Parathyroid adenoma (tissue), 2 donors: ENCODE data around the gene NLGN1.

Experiments
- H2AFZ ChIP-seq: fragments of 300-600 bp; sonication (generic); one replicate; pipeline ENCODE4 v1.7.0; 2017; ENCODE audit warnings: antibody characterized with exemption, mild to moderate bottlenecking
- H3K27ac ChIP-seq: fragments of 300-600 bp; sonication (generic); one replicate; pipeline ENCODE4 v1.7.0; 2017
- H3K27me3 ChIP-seq: fragments of 300-600 bp; sonication (generic); one replicate; pipeline ENCODE4 v1.7.0; 2017; ENCODE audit warnings: low read length; ENCODE audit not compliant: control insufficient read depth, insufficient read depth
- H3K36me3 ChIP-seq: fragments of 300-600 bp; sonication (generic); one replicate; pipeline ENCODE4 v1.7.0; 2017; ENCODE audit warnings: low read length; ENCODE audit not compliant: control insufficient read depth, insufficient read depth
- H3K4me1 ChIP-seq: fragments of 300-600 bp; sonication (generic); one replicate; pipeline ENCODE4 v1.7.0; 2017; ENCODE audit warnings: control low read depth
- H3K4me2 ChIP-seq: fragments of 300-600 bp; sonication (generic); one replicate; pipeline ENCODE4 v1.7.0; 2017; ENCODE audit warnings: low read length
- H3K4me3 ChIP-seq: fragments of 300-600 bp; sonication (generic); one replicate; pipeline ENCODE4 v1.7.0; 2017; ENCODE audit warnings: low read depth, low read length
- H3K79me2 ChIP-seq: fragments of 300-600 bp; sonication (generic); one replicate; pipeline ENCODE4 v1.7.0; 2017; ENCODE audit warnings: control low read depth
- H3K9ac ChIP-seq: fragments of 300-600 bp; sonication (generic); one replicate; pipeline ENCODE4 v1.7.0; 2017; ENCODE audit warnings: mild to moderate bottlenecking
- H3K9me3 ChIP-seq: fragments of 300-600 bp; sonication (generic); one replicate; pipeline ENCODE4 v1.7.0; 2017; ENCODE audit warnings: low read length; ENCODE audit not compliant: control insufficient read depth
- CTCF ChIP-seq: fragments of 300-600 bp; sonication (generic); IDR thresholded peaks from one replicate; pipeline ENCODE4 v1.7.0; 2017; ENCODE audit warnings: antibody characterized with exemption, mild to moderate bottlenecking
- donor health status: primary hyperparathyroidism.

NLGN1 gene

GRCh38 chr3:174308736-174309135 is 911.2 kb downstream of the NLGN1 start:
- Histone ChIP-seq H3K27ac (no peak overlapping the region), H3K4me3 (no peak overlapping the region), H3K4me1 (no peaks in the 10 kb centered on the region), H3K4me2 (no peak overlapping the region), H3K79me2 (no peaks in the 10 kb centered on the region), H3K27me3 (no peaks in the 10 kb centered on the region), H3K36me3 (no peaks in the 10 kb centered on the region), H3K9ac (no peak overlapping the region), H2AFZ (no peak overlapping the region), H3K9me3 (no peaks in the 10 kb centered on the region)
- TF ChIP-seq CTCF: no peak

- no peaks in the 10 kb centered on the region for H3K36me3 ChIP-seq
- no peak for TF ChIP-seq CTCF
- H3K27ac ChIP-seq: no peak overlapping the region
- no peak overlapping the region for H2AFZ ChIP-seq
- no peaks in the 10 kb centered on the region for H3K4me1 ChIP-seq
- H3K79me2 ChIP-seq: no peaks in the 10 kb centered on the region
- H3K9me3 ChIP-seq: no peaks in the 10 kb centered on the region
- H3K4me3 ChIP-seq: no peak overlapping the region
- H3K27me3 ChIP-seq: no peaks in the 10 kb centered on the region
- H3K4me2 ChIP-seq: no peak overlapping the region
- H3K9ac ChIP-seq: no peak overlapping the region
Measured at GRCh38 chr3:174310475-174310983, 913.0 kb downstream of the NLGN1 start.

DNA sequence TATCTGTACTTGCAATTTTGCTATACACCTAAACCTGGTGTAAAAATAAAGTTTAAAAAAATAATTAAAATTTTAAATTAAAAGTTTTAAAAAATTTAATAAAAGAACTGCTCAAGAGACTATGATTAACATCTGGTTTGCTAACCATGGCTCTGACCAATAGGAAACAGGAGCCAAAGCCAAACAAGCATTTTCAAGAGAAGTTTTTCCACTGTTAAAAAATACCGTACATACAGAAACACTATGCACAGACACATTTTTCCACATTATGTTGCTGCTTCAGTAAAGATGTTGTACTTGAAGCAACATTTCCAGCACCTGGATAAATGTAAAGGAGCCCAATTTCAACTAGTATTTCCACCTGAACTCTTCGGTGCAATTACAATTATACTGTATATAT is 917.7 kb downstream of the NLGN1 start:
- TF ChIP-seq CTCF: no peak
- Histone ChIP-seq H2AFZ (no peak overlapping the region), H3K4me2 (no peak overlapping the region), H3K4me3 (no peak overlapping the region), H3K27me3 (no peaks in the 10 kb centered on the region), H3K36me3 (no peaks in the 10 kb centered on the region), H3K4me1 (no peaks in the 10 kb centered on the region), H3K9me3 (no peaks in the 10 kb centered on the region), H3K27ac (no peak overlapping the region), H3K79me2 (no peaks in the 10 kb centered on the region), H3K9ac (no peak overlapping the region)

DNA sequence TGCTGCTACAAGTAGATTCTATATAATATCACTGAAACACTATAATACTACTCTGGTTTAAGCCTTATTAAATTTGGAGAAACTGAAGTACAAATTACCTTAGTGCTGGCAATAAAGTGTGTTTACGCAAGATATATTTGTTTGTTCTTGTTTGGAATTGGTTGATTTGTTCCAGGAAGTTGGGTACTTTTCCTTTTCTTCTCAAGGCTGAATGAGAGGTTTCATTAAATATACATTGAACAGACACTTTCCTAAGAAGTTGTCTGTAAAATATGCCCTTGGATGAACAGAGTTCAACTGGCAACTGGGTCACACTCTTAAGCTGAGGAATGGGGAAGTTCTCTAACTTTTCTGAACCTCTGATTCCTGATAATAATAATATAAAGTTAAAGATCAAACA is 919.5 kb downstream of the NLGN1 start:
- no peaks in the 10 kb centered on the region for H3K27me3 ChIP-seq
- H3K4me2 ChIP-seq: no peak overlapping the region
- H3K27ac ChIP-seq: no peak overlapping the region
- no peak overlapping the region for H2AFZ ChIP-seq
- H3K4me3 ChIP-seq: no peak overlapping the region
- no peaks in the 10 kb centered on the region for H3K36me3 ChIP-seq
- H3K9ac ChIP-seq: no peak overlapping the region
- H3K9me3 ChIP-seq: no peaks in the 10 kb centered on the region
- H3K79me2 ChIP-seq: no peaks in the 10 kb centered on the region
- no peaks in the 10 kb centered on the region for H3K4me1 ChIP-seq
- TF ChIP-seq CTCF: no peak

- no peaks in the 10 kb centered on the region for H3K4me1 ChIP-seq
- TF ChIP-seq CTCF: no peak
- H3K4me3 ChIP-seq: no peak overlapping the region
- no peak overlapping the region for H3K9ac ChIP-seq
- no peaks in the 10 kb centered on the region for H3K27me3 ChIP-seq
- H3K9me3 ChIP-seq: no peaks in the 10 kb centered on the region
- no peak overlapping the region for H2AFZ ChIP-seq
- H3K27ac ChIP-seq: no peak overlapping the region
- no peaks in the 10 kb centered on the region for H3K36me3 ChIP-seq
- H3K4me2 ChIP-seq: no peak overlapping the region
- no peaks in the 10 kb centered on the region for H3K79me2 ChIP-seq
Measured at GRCh38 chr3:174318181-174318580, 920.6 kb downstream of the NLGN1 start.
